Tibial nerve (tissue), 4 donors: Measurements from ENCODE around the gene TRIL.

ENCODE experiments used
- EP300 ChIP-seq, 2 donors: sonication (generic); formaldehyde crosslinking; IDR thresholded peaks; one replicate each; pipeline ENCODE4 v1.6.1; 2017; ENCODE audit warnings: antibody characterized with exemption in 2 of 2, mild to moderate bottlenecking in 1 of 2
- POLR2A ChIP-seq, 2 donors: fragments of 450-650 bp; IDR thresholded peaks; one replicate each; pipeline ENCODE4 v1.6.1; 2017; ENCODE audit warnings: antibody characterized with exemption in 2 of 2, mild to moderate bottlenecking in 2 of 2, moderate library complexity in 2 of 2
- TF ChIP-seq, protein P1 (sequence below), 5 experiments: fragments of 200-600 bp in 3 of 5; fragments of 450-650 bp in 2 of 5; sonication (generic) in 3 of 5; IDR thresholded peaks; one replicate each; pipeline ENCODE4 v1.5.1; 2016 to 2019; ENCODE audit warnings: antibody characterized with exemption in 5 of 5, mild to moderate bottlenecking in 3 of 5, moderate library complexity in 2 of 5

GRCh38 chr7:28984631-28985030 lies 26.5 kb upstream of the TRIL start:
- TF ChIP-seq, protein P1, sequence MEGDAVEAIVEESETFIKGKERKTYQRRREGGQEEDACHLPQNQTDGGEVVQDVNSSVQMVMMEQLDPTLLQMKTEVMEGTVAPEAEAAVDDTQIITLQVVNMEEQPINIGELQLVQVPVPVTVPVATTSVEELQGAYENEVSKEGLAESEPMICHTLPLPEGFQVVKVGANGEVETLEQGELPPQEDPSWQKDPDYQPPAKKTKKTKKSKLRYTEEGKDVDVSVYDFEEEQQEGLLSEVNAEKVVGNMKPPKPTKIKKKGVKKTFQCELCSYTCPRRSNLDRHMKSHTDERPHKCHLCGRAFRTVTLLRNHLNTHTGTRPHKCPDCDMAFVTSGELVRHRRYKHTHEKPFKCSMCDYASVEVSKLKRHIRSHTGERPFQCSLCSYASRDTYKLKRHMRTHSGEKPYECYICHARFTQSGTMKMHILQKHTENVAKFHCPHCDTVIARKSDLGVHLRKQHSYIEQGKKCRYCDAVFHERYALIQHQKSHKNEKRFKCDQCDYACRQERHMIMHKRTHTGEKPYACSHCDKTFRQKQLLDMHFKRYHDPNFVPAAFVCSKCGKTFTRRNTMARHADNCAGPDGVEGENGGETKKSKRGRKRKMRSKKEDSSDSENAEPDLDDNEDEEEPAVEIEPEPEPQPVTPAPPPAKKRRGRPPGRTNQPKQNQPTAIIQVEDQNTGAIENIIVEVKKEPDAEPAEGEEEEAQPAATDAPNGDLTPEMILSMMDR (IDR thresholded peaks at IDR 0.05) = no peak
- no peak for TF ChIP-seq POLR2A (IDR thresholded peaks at IDR 0.05)
- TF ChIP-seq EP300 (IDR thresholded peaks at IDR 0.05) = peak in 1 of 2 donors; percentile 22
